Activated CD4-positive, alpha-beta T cell treated with anti-CD3 and anti-CD28 coated beads, Interleukin-2, Interleukin-4, amounts not matched to agents 100 ng/mL and 50 ng/mL, durations not matched to agents 16 hours and 8 hours (primary cell): ENCODE measurements around the gene PXMP2.

Experiments used
- DNase-seq: peaks from one replicate; pipeline ENCODE4 v3.0.0-alpha.2; 2020; ENCODE audit warnings: low spot score

The PXMP2 gene

GRCh38 chr12:132687211-132688164, at the start of gene PXMP2, which contains the start of gene POLE:
PXMP2 (plus strand) TSS chr12:132687587; CDS start chr12:132687671, 84 bp downstream.
POLE (minus strand) TSS chr12:132687342; CDS start chr12:132687315, 27 bp downstream.
- peak; percentile 94 for DNase-seq

GRCh38 chr12:132637811-132638210, 49.6 kb upstream of the PXMP2 start:
- DNase-seq = no peak

DNA sequence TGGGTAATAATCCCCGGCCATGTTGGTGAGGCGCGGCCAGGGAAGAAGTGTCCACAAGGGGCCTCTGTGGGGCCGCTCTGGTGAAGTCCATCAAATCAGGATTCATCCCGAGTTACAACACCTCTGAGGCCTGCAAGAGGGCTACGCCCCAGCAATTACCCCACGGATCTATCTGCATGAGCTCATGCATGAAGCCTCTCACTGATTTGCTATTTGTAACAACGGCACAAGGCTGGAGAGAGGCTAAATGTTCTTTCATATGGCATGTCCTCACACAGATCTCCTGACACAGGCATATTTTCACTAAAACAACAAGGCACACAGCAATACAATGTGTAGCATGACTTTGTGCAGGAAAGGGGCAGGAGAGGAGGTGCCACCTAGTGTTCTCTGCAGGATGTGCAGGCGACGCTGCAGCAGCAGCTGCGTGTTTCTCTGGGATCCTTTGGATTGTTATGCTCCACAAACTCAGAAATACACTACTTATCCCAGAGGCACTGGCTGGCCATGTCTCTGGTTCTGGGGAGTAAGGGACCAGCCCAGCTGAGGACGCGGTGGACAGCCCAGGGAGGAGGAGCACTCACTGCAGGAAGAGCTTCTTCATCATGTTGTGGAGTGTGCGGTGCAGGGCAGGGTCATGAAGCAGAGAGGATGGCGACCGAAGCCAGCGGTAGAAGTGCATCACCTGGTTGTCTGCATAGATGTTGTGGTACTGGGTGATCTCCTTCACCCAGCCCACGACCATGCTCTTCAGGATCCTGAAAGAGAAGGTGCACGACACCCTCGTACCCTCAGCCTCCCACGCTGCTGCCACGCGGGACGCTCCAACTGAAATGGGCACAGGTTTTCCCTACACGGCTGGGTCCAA, 48.6 kb upstream of the PXMP2 start:
- DNase-seq = peak; percentile 25

DNA sequence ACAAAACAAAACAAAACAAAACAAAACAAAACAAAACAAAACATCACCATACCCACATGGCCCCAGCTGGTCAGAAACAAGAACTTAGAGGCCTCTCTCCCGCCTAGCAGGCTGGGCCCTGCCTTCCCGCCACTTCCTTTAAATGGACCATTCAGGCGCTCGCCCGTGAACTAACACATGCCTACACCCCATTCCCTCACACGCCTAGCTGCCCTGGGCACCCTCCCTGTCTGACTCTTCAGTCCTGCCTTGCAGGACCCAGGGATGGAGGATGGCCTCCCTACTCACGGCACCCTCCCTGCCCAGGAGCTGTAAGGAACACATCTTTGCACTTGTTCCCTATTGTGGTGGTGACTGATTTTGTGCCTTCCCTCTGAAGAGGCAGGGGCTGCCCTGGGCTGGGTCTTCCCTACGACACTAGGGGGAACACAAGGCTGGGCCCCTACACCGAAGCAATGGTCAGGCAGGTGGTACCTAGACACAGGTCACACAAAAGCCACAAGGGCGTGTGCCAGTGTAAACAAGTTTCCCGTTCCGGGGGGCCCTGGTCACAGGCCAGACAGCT, 47.3 kb upstream of the PXMP2 start:
- no peak for DNase-seq

- DNase-seq = no peak
These were observed 46.5 kb upstream of the PXMP2 start for GRCh38 chr12:132640936-132641335.

DNA sequence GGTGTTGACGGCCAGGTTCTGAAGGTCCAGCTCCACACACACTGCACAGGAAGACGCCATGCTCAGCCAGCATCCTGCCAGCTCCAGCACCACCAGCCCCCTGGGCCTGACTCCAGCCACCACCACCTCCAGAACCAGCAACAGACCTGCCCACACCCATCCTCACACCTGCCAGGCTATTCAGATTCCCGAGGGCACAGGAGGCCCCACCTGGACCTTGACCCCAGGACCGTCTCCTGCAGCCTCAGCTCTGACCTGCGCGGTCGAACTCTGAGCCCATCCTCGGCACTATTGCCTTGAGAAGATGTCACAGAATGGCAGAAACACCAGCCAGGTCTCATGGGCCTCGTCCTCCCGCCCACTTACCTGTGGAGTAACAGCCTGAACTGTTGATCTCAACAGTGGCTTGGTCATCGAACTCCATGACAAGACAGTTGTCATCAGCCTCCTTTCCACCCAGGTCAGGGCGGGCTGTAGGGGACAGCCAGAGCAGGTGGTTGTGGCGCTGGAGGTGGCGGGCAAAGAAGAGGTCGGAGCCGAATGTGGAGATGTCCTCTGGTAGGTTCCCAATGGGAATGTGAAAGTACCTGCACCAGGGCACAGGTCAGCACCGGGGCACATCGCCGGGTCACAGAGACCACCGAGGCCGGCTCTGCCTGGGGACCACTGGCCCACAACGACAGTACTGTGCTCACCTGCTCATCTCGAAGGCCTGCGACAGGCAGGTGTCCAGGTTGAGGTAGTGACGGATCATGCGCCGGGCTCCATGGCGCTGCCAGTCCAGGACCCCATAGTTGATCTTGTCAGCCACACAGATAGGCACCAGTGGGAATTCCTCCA, 45.4 kb upstream of the PXMP2 start:
- DNase-seq = no peak

DNA sequence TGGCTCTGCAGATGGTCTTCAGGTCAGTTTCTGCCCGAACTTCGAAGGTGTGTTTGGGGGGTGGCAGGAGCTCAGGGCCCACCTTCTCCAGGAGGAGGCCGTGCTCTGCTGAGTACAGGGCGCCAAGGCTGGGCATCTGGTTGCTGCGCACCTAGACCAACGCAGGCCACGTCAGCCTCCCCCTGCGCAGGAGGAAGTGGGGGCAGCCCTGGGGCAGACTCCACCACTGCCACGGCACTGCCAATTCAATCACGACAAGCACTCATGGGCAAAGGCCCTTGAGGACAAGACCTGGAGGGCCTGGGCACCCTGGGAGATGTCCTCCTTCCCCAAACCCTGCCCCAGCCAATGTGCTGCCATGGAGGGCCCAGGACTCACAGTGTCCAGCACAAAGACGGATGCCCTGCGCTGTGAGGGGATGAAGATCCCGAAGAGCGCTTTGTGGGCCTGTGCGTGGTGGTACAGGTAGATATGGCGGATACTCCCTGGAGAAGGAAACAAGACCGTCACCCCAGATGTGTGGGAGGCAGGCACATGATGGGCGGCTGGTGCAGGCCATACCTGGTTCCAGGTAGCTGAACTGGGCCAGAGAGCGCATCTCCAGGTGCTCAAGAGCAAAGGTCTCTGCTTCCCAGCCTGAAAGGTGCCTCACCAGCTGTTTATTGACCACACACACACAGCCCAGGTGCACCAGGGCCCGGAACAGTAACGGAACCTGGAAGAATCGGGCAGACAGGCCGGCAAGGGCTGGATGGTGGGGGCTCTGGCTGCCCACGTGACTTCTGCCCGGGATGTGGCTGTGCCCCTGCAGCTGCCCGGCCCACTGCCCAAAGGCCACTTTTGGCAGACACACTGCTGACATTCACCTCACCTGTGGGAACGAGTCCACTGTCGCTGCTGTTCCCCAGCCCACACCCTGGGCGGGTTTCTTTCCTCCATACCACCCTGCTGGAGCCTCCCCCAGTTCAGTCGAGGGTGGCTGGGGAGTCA, 44.2 kb upstream of the PXMP2 start:
- DNase-seq = no peak

- peak; percentile 45 for DNase-seq
These were observed 40.5 kb upstream of the PXMP2 start for GRCh38 chr12:132646850-132647249.

- DNase-seq = no peak
These were observed 39.5 kb upstream of the PXMP2 start for GRCh38 chr12:132647858-132648257.

GRCh38 chr12:132648616-132649225, 38.7 kb upstream of the PXMP2 start:
- DNase-seq = no peak

DNA sequence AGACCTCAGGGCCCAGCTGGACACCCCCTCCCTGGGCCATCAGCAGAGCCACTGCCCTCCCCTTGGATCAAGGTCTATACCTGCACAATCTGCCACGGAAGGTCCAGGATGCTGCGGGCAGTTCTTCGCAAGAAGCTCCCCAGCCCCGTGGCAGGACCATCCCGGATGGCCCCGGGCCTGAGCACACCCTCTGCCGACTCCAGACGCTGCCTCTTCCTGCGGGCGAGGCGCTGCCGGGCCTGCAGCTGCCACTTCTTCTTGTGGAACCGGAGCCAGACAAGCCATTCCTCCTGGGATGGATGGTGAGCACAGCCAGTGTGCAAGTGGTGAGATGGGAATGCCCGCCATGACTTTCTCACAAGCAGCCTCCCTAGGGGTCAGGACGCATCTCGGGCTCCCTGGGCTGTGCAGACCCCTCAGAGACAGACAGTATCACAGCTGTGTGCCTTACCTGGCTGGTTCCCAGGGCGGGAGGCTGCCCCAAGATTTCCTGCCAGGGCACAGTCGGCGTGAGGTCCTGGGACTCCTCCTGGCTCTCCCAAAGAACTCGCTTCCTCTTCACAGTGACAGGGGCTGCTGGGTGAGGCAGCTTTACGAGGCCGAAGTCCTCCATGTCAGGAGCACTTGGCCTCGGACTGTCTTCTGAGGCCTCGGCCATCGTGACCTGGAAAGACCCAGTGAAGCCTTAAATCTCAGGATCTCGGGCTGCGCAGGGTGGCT, 38.0 kb upstream of the PXMP2 start:
- DNase-seq = no peak

DNA sequence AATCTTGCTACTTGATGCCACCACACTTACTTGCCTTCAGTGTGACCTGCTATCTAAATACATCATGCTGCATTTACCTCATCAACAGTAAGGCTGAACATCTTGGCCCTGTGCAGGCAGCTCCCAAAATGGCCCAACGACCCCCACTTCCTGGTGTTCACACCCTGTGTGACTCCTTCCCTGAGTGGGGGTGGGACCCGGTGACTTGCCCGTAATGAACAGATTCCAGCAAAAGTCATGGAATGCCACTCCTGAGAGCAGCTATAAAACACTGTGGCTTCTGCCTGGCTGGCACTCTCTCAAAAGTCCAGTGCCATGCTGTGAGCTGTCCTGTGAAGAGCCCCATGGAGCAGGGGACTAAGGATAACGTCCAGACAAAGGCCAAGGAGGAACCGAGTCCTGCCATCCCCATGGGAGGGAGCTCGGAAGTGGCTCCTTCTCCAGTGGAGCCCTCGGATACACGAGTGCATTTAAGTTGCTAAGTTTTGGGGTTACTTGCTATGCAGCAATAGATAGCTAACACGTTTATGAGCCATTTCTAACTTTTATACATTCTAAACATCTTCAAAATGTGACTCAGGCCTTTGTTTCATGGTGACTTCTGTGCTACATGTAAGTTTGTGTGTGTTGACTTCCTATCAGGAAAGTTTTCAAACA, 35.8 kb upstream of the PXMP2 start:
- DNase-seq = no peak

GRCh38 chr12:132653567-132654290, 33.7 kb upstream of the PXMP2 start:
- DNase-seq = peak; percentile 19

GRCh38 chr12:132657004-132657727, 30.2 kb upstream of the PXMP2 start:
- no peak for DNase-seq

DNA sequence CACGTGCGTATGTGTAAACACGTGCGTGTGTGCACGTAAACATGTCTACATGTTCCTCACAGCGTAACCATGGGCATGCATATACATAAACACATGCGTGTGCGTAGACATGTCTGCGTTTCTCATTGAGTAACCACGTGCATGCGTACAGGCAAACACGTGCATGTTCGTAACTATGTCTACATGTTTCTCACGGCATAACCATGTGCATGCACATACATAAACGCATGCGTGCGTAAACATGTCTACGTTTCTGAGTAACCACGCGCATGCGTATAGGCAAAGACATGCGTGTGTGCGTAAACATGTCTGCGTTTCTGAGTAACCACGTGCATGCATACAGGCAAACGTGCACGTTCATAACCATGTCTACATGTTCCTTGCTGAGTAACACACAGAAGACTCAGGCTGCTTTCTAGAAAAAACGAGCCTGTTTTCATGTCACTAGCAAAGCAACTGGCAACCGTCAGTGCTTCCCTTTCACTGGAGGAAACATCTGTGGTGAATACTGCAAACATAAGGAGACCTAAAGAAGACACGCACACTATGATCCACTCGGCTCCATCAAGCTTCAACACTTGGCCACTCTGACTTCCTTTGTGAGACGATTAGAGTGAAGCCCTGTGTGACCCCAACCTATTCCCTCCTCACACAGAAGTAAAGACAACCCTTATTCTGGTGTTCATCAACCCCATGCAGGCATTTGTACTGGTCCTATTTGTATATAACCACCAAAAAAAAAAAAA, 29.1 kb upstream of the PXMP2 start:
- DNase-seq = no peak

GRCh38 chr12:132659146-132659545, 28.2 kb upstream of the PXMP2 start:
- no peak for DNase-seq
